HCEC 1CT (cell line): ENCODE data around the gene RNF208.

Source experiments
- DNase-seq: peaks from one replicate; pipeline ENCODE4 v3.0.0-alpha.2; 2017

RNF208 gene

GRCh38 chr9:137237759-137238726, 16.0 kb upstream of the RNF208 start:
- no peak for DNase-seq

GRCh38 chr9:137236936-137237421, 14.9 kb upstream of the RNF208 start:
- DNase-seq, result no peak

GRCh38 chr9:137236238-137236935, 14.3 kb upstream of the RNF208 start:
- peak; percentile 60 for DNase-seq

- DNase-seq, result no peak
Measured at GRCh38 chr9:137235424-137236237, 13.6 kb upstream of the RNF208 start.

- DNase-seq, result no peak
Measured at GRCh38 chr9:137234758-137235423, 12.9 kb upstream of the RNF208 start.

GRCh38 chr9:137234055-137234697, 12.1 kb upstream of the RNF208 start:
- no peak for DNase-seq

GRCh38 chr9:137233143-137233980, 11.3 kb upstream of the RNF208 start:
- DNase-seq, result no peak

GRCh38 chr9:137232510-137232909, 10.5 kb upstream of the RNF208 start:
- DNase-seq, result no peak

- DNase-seq, result no peak
Measured at GRCh38 chr9:137232101-137232500, 10.1 kb upstream of the RNF208 start.

- DNase-seq, result no peak
Measured at GRCh38 chr9:137231372-137232039, 9.5 kb upstream of the RNF208 start.

GRCh38 chr9:137230705-137231371, 8.8 kb upstream of the RNF208 start, which contains the start of gene SLC34A3:
TSS of gene SLC34A3 (plus strand) at chr9:137230901. CDS start at chr9:137231703, 802 bp downstream.
- DNase-seq, result no peak

- DNase-seq, result no peak
Measured at GRCh38 chr9:137229903-137230704, 8.1 kb upstream of the RNF208 start.

GRCh38 chr9:137228968-137229896, 7.2 kb upstream of the RNF208 start:
- no peak for DNase-seq

- no peak for DNase-seq
Measured at GRCh38 chr9:137228506-137228967, 6.5 kb upstream of the RNF208 start.

GRCh38 chr9:137227853-137228505, 5.9 kb upstream of the RNF208 start:
- no peak for DNase-seq

- DNase-seq, result peak; percentile 55
Measured at GRCh38 chr9:137227054-137227852, 5.2 kb upstream of the RNF208 start, which contains the start of gene RNF224. TSS of gene RNF224 (plus strand) at chr9:137227502. CDS start at chr9:137228336, 834 bp downstream.
